SK-MEL-5 (cell line): ENCODE measurements around the gene DMRTA2. TPM values are rescaled to one million over a fixed set of nuclear protein-coding genes. Genes with fewer than 3 reads are reported as not detected.

ENCODE experiments used
- DNase-seq: peaks from one replicate; pipeline ENCODE4 v3.0.0-alpha.2; 2016; ENCODE audit warnings: low read depth, low spot score
- in situ Hi-C: cut with HindIII; loops from 2 replicates; pipeline ENCODE4 v1.10.0; 2016; ENCODE audit warnings: low sequenced_read_pairs, high pct_unique_total_duplicates, low pct_unique_long_range_greater_than_20kb
- polyA plus RNA-seq, 2 experiments: library from polyadenylated mRNA; depleted of rRNA; stranded (reverse); fragments of >200 nt; gene quantifications; 2 replicates each; pipeline ENCODE4 v1.2.3, GENCODE V29; 2015
- total RNA-seq: library from RNA; depleted of rRNA; stranded (reverse); fragments of >200 nt; shearing (Covaris generic); gene quantifications from 2 replicates; pipeline ENCODE4 v1.2.3, GENCODE V29; 2014; rRNA removed

DMRTA2 gene
- 0.21 TPM in 1 of 2 replicates, not detected in the other for total RNA-seq
- polyA plus RNA-seq (2015; cell fraction: cytosol; rRNA removed) = 0.10 TPM in 2 replicates
- polyA plus RNA-seq (2015; cell fraction: nucleus; rRNA removed) = 0.35 TPM in 1 of 2 replicates, not detected in the other

DNA sequence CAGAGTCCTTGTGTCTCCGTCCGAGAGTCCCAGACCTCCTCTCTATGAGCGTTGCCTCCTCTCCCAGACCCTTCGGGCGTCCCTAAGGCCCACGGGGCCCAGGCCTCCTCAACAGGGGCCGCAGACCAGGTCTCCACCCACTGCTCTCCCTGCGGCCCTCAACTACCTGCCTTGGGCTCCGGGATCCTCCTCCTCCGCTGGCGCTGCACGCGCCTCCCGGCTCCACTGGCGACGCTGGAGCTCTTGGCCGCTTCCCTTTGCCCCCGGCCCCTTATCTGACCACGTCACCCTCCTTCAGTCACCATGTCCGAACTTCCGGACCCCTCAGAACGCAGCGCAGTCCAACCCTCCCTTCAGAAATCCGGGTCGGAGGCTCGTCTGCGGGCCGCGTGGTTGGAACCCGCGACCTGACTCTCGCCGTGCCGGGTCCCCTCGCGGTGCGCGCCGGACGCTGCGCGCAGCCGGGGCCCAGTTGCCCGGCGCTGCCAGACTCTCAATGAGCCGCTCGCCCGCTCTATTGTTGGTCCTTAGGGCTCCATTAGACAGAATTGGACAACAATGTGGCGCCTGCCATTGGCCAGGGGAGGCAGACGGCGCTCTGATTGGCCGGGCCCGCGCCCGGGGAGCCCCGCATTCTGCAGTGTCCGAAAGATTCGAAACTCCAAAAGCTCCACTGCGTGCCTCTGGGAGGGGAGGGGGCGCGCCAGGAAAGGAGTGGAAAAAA lies at the start of gene DMRTA2:
Gene DMRTA2 (minus strand): TSS at position 498 of the 724 bp plus-strand sequence. CDS start 1,907 bp downstream, outside the sequence.
- peak; percentile 32 for DNase-seq
- in situ Hi-C loops = no loop called here

DNA sequence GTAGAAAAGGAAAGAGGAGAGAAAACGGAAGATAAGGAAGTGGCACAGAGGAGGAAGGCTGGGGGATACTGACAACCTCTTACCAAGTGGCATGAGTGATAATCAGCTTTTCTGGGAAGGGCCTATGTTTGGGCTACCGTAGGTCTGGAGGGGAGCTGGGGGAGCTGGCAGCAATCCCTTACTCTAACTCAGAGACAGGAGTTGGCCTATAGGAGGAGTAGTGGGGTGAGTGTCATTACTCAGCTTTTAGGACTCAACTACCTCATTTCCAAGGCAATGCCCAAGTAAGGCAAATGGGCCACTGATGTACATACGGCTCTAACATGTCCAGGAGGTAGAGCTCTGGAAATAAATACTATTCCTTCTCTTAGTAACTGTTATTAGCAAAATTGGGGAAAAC lies 48.7 kb upstream of the DMRTA2 start:
- in situ Hi-C loops = no loop called here
- DNase-seq = no peak

DNA sequence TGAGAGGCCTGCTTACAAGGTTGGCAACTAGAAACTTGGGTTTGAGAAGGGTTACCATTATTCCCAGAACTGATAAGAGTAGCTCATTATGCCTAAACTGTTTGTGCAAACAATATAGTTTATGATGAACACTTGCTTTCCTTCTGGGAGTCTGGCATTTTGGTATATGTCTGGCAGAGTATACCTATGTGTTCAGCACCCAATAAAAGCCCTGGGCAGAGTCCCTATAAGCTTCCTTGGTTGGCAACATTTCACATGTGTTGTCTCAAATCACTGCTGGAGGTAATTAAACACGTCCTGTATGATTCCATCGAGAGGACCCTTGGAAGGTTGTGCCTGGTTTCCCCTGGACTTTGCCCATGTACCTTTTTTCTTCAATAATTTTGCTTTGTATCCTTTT lies 39.7 kb upstream of the DMRTA2 start:
- in situ Hi-C loops = no loop called here
- DNase-seq = no peak

DNA sequence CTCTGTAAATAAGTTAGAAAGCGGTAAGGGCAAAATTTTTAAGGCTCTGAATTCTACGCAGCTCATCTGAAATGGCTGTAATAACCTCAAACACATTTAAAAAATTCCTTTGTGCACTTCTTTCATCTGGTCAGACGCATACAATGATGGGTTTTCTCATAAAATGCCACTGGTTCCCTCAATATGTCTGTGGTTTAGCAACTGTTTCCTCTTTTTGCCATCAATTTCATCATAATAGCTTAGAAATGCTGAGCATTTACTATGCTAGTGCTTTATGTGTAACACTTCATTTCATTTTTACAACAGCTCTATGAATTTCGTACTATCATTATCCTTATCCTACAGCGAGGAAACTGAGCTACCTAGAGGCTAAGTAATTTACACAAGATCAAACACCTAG lies 35.3 kb upstream of the DMRTA2 start:
- no peak for DNase-seq
- in situ Hi-C loops = no loop called here

DNA sequence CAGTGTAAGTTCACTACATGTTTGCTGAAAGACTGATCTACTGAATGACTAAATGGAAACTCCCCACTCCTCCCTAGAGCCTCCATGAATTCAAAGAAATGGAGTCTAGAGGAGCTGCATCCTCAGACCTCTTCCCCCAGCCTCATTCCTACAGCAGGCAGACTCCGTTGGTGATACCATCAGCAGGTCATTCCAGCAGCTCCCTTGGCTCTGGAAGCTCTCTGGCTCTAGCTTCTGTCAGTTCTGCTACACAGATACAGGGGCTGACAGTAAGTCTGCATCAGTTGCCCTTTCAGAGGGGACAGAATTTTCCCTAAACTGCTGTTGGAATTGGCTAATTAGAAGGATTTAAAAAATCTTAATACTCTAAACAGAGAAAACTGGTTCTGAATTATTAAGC lies 31.7 kb upstream of the DMRTA2 start:
- in situ Hi-C loops = no loop called here
- no peak for DNase-seq

DNA sequence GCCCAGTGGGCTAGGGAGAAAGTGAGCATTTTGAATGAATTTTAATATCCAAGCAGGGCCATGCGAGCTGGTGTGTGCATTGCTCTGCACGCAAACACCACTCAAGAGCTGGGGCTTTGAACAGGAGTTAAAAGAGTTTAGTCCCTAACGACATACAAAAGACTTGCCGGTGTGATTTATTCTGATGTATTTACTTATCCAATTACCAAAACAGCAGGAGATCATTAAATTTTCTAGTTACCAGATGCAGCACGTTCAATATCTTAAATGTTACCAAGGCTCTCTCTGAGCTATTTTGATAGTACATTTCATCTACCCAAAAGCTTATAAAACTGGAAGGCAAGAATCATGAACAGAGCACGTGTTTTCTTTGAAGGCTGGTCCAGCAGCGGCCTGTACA lies 30.0 kb upstream of the DMRTA2 start:
- in situ Hi-C loops = no loop called here
- DNase-seq = no peak

DNA sequence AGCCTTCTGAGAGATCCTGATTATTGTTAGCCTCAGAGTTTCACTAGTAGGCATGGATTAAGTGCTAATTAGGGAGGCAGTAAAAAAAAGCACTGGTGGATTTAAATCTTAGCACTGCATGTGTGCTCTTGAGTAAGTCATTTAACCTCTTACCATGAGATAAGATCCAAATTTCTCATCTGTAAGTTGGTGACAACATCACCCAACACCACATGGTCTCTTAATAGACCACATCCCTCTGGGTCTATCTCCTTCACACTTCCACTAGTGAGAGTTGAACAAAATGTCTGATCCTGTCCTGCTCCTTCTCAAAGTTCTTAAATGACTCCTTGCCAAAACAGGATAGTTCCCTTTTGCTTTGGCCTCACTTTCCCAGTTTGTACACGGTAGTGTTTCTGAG lies 29.5 kb upstream of the DMRTA2 start:
- DNase-seq = no peak
- in situ Hi-C loops = no loop called here

DNA sequence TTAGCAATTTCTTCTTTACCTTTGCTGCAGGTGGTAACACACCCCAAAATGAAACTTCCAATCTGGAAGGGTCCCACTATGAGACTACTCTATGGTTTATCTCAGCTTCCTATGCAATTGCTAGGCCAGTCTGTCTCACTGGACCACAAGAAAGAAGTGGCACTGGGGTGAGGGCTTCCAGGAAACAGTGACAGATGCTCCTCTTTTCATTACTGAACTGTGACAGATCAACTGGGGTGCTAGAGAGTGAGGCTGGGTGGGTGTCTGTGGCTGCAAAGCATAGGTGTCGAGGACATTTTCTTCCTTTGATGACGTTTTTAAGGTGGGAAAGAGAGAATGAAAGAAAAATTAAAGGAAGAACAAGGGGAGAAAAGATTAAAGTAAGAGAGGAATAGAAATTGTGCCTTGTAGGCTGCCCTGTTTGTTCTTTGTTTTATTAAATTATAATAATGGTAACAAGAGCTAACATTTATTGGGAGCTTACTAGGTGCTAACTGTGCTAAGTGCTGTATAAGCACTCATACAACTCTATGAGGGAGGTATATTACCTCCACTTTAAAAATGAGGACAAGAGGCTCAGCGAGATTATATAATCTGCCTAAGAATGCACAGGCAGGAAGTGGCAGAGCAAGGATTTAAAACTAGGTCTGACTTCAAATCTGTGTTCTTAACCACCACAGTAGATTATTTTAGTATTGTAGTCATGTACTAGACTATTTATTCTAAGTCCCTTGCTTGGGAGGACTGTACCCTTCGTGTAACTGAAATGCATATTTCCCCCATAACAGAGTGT lies 27.8 kb upstream of the DMRTA2 start:
- DNase-seq = no peak
- in situ Hi-C loops = no loop called here

DNA sequence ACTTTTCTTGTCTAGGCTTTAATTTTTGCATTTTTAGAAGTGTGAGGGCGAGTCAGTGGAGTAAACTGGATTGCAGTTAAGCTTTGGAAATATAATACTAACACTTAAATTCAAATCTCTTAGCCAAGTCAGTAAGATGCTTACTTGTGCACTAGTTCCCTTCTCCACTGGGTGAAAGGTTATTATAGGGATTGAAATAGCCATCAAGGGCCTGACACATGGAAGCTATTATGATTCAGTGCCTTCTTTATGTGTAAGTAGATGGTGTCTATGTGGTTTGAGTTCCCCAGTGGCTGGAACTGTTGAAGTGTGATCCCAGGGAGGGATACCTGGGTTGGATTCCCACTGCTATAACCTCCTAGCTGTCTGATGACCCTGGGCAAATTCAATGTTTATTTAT lies 24.7 kb upstream of the DMRTA2 start:
- no peak for DNase-seq
- in situ Hi-C loops = no loop called here

DNA sequence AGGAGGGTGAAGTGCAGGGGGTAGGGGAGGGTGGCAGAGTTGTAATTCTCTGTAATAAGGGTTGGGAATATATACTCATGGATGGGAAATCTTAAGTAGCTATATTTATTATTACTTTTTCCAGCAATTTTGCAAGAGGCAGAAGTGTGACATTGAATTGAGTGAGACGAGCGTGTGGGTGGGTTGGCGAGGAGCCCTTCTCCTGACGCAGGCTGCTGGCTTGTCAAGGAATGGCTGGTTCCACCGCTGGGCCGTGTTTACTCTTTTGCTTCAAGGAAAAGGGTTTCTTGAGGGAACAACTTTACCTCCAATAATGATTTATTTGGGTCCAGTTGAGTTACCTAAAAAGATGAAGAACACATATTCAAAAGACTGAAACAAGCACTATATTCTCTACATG lies 17.9 kb upstream of the DMRTA2 start:
- no peak for DNase-seq
- in situ Hi-C loops = no loop called here

DNA sequence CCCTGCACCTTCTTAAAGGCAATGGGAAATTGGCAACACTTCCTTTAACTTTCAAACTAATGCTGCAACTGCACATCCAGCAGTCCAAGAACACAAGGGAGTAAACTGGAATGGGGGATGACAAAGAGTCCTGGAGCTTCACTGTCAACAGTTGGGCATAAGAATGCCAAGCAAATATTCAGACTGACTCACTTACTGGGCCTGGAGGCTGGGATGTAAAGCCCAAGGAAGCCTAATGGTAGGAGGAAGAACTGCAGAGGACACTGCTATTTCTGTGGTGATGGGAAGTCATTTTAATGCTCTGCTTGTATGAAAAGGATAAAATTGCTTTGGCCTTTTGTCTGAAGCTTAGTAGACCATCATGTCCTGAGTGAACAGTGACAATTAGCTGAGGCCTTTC lies 15.7 kb upstream of the DMRTA2 start:
- in situ Hi-C loops = no loop called here
- DNase-seq = peak; percentile 32

DNA sequence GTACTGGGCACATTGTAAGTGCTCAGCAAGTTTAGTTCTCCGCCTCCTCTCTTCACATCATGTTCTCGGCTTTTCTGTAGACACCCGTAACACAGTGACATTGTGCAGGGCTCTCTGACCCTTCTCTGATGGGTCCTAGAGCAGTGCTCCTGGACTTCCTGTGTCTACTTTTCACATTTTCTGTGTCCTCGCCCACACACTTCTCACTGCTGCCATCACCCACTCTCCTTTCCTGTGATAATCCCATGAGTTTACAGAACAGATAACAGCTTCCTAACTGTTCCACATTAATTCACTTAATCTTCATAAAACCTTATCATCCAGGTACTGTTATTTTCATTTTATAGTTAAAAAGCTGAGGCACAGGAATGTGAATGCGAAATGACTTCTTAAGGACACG lies 13.2 kb upstream of the DMRTA2 start:
- in situ Hi-C loops = no loop called here
- DNase-seq = no peak

DNA sequence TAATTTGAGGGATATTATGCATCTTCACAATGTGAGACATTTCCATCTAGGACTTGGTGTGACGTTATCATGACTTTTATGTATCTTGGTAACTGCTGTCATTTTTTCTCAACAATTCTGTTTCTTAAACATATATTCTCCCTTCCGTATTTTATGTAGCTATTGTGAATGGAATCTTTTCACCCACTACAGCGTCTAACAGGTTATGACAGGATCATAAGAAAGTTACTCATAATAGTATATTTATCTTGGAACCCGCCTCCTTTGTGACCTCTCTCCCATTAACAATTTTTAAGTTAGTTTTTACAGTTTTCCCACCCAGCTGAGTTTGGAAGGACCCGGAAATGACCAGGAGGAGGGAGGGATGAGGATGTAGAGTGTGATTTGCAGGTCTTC lies 6.8 kb upstream of the DMRTA2 start:
- in situ Hi-C loops = no loop called here

DNA sequence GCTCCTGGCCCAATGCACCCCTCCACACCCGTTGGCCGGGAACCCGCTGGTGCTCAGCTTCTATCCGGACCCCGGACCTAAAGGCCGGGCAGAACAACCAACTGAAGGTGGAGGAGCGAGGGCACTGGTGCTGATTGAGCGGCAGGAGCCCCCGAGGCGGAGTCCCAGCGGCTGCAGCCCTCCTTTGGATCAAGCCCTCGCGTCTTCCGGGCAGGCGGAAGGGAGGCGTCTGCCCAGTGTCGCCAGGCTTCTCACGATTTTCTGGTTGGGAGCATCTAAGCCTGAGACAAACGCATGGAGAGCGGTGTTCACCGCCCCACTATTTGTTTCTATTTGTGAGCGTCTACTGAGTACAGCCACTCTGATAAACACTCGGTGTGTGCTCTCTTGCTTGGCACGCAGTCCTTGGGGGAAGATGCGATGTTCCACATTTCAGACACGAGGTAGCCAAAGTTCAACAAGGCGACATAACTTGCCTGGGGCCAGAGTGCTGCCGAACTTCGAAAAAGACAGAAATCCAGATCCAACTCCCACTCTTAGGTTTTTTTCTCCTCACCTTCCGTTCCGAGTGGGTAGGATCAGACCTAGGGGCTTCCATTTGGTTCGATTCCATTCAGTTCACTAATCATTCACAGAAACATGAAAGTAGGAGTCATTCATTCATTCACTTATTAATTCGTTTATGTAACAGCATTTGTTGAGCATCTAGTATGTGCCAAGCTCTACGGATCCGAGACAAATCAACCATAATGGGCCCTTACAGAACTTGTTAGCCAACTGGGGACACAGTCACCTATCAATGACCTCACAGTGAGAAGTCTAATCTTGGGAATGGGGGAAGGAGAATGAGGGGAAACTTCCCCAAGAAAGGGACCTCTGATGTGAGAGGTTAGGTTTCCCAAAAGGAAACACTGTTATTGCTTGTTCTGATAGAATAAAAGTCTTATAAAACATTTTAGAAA lies 4.9 kb upstream of the DMRTA2 start:
- in situ Hi-C loops = no loop called here
- DNase-seq = no peak

More for the DNA sequence above, 6.8 kb upstream of the DMRTA2 start:
- no peak for DNase-seq

DNA sequence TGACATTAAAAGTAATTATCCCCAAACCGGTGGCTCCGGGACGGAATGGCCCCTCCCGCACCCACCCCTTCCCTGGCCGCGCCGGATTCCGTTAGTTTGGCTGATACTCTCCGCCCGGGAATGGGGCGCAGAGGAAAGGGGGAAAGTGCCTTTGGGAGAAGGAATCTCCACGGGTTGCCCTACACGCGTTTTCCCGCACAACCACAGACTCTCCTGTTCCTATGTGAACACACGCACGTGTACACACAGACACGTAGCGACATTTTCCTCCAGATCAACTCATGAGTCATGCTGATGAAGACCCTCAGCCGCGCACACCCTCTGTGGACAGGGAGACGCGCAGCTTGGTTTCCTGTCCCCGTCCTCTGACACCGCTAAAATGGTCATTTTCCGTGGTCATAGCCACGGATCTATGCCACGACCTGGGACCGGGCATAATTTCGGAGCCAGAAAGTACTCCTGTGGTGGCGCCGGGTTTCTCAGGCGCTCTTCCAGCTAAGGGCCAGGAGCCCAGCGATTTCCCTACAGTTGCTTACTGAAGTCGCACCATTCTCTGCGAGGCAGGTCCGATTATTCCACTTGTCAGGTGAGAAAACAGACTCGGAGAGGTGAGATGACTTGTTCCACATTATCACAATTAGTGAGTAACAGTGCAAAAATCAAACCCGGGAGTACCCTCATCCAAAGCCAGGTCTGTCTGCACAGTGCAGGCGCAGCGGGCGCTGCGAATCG lies 4.0 kb upstream of the DMRTA2 start:
- in situ Hi-C loops = no loop called here
- DNase-seq = no peak

DNA sequence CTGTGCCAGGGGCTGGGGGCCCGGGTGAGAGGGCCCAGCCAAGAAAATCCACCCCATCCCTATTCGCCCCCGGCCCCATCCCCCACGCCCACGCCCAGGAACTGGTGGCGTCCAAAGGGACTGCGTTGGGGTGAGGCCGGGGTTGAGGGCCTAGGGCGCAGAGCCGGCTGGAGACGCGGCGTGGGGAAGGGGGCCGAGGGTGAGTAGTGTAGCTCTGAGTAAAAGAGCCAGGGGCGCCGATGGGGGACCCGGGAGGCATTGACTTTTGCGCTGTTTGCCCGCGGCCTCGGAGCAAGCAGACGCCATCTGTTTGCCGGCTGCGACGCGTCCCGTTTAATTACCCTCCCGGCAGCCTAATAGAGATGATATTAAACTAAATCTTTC lies 3.5 kb upstream of the DMRTA2 start:
- DNase-seq = no peak
- in situ Hi-C loops = no loop called here

DNA sequence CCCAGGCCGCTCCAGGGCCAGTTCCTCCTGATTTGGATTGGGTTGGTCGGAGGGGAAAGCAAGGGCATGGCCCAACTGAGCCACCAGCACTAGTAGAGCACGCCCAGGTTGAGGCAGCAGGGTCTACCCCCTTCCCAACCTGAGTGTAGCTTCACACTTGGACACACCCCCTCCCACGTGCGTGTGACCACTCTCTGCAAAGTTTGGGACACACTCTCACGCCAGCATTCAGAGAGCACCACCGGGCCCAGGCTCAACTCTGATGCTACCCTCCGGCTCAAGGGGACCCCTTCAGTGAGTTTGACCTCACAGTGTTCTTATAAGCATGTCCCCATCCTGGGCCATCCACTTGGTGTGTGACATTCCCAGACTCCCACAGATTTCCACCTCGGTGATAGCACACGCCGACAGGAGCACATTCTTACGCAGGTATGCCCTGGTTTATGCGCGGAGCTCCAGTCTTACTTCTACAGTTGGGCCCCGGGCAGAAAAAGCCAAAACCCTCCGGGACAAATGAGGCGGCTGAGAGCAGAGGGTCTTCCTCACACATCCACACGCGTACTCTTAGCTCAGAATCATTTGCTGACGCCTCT lies 3.0 kb upstream of the DMRTA2 start:
- in situ Hi-C loops = no loop called here

More for the DNA sequence above, 3.0 kb upstream of the DMRTA2 start:
- DNase-seq = no peak
